HK-2 (cell line): Measurements from ENCODE around the gene FBXO41.

Experiments
- DNase-seq: peaks from one replicate; pipeline ENCODE4 v3.0.0-alpha.2; 2018; ENCODE audit not compliant: unreplicated experiment

Gene FBXO41

DNA sequence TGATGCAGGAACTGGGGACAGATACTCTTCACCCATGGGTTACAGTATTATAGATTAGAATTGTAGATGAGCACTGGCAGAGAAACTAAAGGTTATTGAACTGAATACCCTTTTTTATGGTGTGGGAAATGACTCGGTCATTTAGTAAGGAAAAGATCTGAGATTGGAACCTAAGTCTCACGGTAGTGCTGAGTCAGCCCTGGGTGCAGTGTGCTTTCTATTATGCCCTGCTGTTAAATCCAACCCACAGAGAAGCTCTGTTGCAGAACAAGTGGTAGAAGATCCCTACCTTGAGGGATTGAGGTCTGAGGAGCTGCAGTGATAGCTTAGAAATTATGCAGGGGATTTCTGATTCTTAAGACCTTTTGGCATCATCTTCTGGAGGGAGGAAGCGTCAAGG lies 37.4 kb downstream of the FBXO41 start:
- DNase-seq = no peak

DNA sequence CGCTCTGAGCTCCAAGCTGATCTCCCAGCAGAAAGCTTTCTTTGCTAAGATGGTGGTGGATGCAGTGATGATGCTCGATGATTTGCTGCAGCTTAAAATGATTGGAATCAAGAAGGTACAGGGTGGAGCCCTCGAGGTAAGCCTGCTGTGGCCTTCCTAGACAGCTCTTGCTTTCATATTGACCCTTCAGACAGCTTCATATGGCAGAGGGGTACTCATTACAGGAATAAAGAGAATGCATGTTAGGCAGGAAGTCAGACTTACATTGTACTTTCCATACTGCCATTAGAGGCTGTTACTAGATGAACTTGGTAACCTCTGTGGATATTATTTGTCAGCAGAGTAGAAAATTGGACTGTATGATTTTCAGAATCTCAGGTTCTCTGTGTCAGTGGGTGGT lies 39.7 kb downstream of the FBXO41 start:
- no peak for DNase-seq

DNA sequence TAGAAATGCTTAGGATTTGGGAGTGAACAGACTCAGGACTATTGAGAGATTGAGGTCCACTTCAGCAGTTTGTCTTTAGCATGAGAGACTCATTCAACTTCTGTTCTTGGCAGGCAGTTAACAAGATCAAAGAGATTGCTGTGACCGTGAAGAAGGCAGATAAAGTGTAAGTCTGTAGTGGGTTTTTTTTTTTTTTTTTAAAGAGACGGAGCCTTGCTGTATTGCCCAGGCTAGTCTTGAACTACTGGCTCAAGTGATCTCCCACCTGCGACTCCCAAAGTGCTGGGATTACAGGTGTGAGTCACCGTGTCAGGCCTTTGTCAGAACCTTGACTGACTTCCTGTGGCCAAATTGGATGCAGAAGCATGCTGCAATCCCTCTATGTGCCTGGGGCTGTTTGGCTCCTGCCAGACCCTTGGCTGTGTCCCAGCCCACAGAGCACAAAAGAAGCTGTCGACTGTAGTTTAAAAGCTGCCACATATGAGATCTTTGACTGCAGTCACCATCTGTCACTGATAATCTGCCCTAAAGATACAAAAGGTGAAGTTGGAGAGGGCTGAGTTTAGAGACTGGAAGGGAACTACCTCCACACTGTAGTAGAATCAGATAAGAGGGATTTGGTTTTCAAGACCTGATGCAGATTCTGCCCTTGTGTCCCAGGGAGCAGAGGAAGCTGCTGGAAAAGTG lies 40.3 kb downstream of the FBXO41 start:
- DNase-seq = no peak

DNA sequence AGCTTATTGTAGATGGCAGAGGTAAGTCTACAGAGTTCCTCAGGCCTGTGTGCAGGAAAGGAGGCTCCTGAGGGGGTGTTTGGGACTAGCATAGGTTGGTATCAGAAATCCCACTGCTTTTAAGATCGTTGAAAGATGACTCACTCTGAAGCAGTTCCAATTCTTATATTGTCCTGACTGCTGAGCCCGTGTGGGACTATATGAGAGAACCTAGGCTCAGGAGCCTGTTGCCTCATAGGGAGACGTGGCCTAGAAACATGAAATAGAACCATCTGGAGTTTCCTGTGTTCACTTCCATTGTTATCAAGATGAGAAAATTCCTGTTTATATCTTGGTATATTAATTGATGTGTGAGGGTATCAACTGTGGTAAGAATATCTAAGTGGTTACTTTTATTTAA lies 44.5 kb downstream of the FBXO41 start:
- no peak for DNase-seq

DNA sequence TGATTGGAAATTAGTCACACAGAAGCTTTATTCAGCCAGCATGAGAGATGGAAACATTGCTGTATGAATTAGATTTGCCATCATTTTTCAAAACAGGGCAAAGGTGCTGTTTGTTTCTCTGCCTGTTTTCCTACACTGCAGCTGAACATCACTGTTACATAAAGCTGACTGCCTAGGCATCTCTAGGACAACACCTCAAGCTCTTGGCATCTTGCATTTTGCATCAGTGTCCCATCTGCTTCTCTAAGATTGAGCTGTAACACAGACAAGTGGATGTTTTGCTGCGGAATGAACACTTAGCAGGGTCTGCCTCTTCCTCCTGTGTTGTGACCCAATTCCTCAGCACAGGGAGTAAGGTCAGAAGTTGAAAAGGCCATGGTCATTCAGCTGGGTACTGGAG lies 45.3 kb downstream of the FBXO41 start:
- no peak for DNase-seq

DNA sequence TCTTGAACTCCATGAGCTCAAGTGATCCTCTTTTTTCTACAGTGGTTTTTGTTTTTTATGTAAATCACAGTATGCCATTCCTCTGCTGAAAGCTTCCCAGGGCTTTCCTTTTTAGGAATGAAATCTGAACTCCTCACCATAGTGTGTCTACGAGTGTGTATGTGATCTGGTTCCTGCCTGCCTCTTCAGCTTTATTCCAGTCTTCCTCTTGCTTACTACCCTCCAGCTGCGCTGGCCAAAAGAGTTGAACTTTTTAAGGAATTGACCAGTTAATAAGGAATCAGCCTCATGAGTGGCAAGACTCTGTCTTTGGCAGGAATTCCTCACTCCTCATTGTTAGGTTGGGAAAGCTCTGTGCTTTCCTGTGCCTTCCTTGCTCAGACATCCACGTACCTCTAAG lies 46.1 kb downstream of the FBXO41 start:
- DNase-seq = no peak

DNA sequence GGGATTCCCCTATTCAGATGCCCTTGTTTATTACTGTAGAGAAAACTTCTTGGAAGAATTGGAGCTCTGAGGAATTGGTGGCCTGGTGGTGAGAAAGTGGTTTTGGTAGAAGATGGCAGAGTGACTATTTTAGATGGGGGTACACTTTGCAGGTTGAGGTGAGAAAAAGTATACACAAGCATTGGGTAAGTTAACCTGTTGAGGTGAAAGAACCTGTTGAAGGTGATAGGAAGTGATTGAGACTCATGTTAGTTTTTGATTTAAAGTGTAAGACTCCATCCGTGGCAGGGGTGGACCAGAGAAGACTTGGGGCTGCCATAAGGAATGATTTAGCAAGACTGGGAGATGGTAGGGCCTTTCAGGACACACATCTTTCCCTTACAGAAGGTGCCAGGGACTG lies 47.1 kb downstream of the FBXO41 start:
- no peak for DNase-seq

DNA sequence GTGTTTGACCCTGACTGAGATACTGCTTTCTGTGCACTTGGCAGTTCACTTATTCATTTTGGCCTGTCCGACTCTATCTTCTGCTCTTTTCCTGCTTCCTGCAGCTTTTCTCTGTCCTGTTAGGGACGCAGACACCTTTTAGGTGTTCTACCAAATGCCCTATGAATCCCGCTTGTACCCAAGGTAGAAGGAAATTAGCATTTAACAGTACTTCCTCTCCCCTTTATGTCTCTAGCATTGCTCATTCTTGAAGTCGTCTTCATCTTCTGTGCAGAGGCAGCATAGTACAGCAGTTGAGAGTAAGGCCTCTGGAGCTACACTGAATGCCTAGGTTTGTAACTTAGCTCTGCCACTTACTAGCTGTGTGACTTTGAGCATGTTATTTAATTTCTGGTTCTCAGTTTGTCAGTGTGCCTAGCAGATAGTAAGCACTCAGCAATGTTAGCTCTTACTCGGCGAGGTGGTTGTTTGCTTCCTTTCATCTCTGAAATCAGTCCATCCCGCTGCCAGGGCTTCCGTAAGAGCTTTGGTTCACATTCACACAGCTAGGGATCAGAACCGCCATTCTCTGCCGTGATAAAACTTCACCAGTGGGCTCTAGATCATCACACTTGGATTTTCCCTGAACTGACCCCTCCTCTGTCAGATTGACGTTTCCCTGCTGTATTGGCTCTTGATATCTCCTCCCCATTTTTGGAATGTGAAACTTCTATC lies 48.8 kb downstream of the FBXO41 start:
- DNase-seq = no peak

DNA sequence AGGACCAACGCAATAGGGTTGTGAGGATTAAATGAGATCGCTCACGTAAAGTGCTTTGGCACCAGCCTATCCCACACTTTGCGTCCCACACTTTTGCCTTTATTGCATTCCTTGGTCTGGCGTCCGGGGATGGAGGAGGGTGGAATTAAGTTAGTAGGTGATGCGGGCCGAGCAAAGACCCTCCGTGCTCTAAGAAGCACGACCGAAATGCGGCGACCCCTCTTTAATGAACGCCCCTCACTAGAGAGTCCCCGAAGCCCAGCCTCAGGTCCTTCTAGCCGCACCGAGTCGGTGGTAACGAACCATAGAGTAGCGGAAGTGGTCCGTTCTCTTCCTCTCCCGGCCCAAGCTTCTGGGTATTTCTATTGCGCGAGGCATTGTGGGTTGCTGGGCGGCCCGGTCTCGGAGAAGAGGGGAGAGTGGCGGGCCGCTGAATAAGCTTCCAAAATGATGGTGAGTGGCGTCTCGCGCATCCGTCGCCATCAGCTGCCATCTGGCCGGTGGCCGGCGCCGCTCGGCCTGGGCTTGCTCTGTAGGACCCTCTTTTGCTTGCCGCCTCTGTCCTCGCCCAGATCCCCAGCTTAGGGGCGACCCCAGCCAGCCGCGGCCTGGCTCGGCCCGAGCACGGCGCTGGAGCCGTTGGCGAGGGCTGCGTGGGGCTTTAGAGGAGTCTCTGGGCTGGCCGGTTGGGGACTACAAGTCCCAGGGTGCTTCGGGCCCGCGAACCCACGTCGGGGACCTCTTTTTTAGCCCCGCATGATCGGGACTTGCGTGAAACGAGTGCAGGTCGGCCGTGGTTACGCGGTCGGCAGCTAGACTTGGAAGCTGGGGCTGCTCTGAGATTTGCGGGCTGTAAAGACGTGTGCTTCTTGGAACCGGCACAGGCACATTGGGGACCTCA lies 50.1 kb downstream of the FBXO41 start, which contains the start of gene CCT7:
TSS of gene CCT7 (plus strand) at position 377 of the 901 bp plus-strand sequence. CDS start at position 448, 71 bp downstream.
- DNase-seq = peak; percentile 83

DNA sequence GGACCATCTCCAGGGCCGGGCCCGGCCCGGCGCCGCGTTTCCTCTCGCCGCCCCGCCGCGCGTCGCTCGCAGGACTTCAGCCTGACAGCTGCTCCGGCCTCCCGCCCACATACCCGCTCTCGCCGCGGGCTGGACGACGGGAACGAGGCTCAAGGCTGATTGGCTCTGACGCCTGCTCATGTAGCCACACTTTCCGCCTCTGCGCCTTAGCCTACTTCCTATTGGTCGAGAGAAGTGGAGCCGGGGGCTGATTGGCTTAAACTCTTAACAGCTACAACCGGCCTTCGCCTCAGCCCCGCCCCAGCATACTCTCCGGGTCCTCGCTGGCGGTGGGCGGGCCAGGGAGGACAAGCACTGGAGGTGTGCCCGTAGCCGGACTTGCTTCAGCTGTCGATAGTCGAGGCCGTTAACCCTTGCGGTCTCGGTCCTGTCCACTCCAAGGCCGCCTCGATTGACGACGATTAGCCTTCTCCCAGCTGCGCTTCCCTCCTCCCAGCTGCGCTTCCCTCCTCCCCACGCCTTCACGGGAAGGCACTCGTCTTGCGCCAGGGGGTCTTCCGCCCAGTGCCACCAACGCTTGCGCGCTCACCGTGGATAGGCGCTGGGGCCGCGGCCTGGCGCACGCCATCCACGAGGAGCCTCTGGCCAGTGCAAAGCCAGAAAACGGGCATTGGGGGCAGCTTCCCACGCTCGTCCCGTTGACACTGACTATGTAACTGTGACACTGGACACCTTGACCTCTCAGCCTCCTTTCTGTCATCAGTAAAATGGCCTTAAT lies 50.9 kb downstream of the FBXO41 start, which contains the start of gene PRADC1:
TSS of gene PRADC1 (minus strand) at position 86 of the 778 bp plus-strand sequence. CDS start at position 7, 79 bp downstream.
- DNase-seq = peak; percentile 99

DNA sequence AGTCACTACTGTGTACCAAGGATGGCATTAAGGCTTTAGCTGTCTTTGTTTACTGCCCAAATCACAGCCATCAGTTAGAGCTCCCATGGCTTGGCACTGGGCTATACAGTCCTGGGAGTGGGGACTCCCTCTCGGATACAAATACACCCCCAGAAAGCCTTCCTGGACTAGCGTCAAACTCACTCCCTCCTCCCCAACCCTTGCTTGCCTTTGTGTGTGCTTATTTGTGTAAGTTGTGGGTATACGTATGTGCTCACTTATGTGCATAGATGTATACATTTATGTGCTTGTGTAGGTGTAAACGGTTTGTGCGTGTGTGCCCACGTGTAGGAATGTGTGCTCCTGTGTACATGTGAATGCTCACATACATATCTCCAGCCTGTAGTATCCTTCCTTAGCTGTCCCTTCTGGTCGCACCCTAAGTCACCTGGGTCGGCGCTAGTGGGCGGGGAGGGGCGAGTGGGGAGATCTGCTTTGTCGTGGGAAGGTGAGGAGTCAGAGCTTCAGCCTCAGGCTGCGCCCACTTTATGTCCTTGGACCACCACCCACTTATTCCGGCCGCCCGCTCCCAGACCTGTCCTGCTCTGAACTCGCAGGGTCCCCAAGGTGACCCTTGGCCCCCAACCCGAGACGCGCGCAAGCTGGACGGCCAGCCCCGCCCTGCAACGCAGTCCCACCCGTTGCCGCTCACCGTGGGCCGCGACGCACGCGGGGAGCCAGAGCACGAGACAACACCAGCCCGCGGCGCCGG lies 51.7 kb downstream of the FBXO41 start:
- peak; percentile 24 for DNase-seq

DNA sequence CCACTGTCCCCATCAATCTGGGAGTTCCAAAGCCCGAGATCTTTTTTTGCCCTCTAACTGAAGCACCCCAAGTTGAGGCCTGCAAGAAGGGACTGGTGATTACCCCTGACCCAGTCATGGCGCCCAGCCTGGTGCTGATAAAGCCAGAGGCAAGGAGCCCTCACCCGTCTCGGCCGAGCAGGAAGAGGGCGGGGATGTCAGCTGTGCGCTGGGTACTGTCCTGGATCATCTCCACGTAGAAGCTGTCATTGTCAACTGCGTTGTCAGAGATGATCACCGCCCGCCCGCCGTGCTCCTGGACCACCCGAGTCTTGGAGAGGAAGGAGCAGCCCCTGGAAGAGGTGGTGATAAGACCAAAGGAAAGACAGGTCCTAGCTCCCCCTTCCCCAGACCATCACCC lies 55.6 kb downstream of the FBXO41 start:
- no peak for DNase-seq

DNA sequence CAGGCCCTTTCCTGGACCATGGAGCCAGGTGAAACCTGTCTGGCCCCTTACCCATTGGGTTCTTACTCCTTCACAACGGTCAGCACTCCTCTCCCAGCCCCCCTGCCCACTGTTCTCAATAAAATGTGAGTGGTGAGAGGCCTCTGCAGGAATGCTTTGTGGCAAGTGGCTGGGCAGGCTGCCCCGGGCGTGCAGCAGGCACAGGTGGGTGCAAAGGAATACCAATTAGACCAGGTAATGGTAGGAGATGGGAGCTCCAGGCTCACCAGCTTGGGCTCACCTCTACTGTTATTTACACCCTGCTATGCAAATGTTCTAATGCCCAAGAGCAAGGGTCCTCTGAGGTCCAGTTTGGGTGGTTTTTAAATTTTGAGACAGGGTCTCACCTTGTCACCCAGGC lies 57.2 kb downstream of the FBXO41 start:
- no peak for DNase-seq

DNA sequence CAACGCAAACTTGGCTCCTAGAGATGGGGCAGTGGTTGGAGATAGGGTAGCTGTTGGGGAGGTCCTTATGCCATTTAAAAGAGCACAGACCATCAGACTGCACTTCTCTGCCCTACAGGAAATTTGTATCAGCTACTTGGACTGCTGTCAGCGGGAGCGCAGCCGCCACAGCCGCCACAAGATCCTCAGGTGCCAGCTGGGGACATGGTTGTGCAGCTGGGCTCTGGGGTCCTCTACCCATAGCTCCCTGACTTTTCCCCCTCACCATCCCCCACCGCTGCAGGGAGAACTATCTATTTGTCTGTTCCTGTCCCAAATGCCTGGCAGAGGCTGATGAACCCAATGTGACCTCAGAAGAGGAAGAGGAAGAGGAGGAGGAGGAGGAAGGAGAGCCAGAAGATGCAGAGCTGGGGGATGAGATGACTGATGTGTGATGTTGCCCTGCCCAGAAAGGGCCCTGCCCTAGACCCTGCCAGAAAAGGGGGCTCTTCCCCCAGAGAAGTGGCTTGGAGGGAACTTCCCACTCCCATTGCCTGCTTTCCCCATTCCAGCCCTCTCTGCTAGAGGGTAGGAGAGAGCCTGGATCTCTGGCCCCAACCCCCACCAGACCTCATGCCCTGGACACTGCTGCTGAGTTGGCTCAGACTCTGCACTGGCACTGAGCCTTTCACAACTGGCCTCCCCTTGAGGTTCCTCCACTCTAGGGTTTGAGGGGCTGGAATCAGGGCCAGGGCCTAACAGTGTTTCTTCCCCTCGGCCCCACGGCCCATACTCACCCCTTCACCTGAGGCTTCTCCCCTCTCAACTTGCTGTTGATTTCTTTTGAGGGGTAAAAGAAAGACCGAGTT lies 58.5 kb downstream of the FBXO41 start:
- DNase-seq = no peak

DNA sequence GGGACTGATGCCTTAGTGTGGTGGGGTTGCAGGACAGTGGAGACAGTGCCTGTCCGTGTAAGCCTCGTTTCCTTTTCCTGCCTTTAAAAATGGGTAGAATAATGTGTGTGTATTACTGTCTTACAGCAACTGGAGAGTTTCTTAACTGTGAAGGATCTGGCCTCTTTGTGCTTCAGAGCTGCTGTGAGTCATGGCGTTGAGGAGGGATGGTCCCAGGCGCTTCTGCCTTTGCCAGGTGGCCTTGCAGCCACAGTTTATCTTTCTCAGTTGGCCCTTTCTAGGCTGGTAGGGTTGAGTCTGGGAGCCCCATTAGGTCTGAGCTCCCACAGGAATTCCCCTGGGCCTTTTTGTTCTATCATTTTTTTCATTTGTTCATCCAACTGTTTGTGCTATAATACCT lies 60.5 kb downstream of the FBXO41 start:
- DNase-seq = no peak

DNA sequence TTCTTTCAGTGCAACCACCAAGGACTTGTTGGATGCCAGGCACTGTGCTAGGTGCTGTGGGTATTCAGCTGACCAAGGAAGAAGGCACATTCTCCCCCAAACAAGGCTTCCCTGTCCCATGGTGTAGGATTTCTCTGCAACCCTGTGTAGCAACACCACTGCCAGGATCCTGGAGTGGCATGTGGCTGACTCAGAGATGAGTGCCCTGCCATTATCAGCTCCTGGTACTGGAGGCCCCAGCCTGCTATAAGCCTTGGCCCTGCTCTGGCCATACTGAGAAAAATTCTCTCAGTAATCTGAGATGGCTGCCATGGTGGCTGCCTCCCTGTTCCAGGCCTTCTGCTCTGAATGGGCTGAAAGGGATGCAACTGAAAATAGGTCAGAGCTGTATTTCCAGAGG lies 66.0 kb downstream of the FBXO41 start:
- no peak for DNase-seq

DNA sequence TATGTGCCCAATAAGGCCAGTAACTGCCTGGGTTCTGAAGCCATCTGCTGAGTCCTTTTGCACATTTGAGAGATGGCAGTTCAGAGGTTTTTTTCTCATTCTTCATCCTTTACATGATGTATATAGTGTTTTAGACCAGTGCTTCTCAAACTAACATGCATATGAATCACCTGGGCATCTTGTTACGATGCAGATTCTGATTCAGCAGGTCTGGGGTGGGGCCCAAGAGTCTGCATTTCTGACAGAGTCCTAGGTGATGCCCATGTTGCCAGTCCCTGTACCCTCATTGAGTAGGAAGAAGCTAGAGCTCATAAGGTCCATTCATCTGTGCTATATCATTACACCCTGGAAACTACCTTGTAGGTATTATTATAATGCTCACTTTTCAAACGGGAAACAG lies 66.5 kb downstream of the FBXO41 start:
- no peak for DNase-seq

DNA sequence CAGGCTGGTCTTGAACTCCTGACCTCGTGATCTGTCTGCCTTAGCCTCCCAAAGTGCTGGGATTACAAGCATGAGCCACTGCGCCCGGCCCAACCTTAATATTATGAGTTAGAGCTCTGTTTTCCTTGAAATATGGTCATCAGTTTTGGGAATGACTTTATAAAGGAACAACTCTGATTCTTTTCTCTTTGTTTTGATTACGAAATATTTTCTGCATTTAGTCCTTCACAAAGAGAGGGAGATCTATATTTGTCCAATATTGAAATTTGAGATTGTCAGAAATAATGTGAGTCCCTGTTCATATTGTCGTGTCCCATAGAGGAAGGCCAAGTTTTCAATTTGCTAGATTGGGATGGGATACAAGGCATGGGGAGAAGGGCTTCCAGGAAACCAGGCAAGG lies 67.1 kb downstream of the FBXO41 start:
- no peak for DNase-seq

DNA sequence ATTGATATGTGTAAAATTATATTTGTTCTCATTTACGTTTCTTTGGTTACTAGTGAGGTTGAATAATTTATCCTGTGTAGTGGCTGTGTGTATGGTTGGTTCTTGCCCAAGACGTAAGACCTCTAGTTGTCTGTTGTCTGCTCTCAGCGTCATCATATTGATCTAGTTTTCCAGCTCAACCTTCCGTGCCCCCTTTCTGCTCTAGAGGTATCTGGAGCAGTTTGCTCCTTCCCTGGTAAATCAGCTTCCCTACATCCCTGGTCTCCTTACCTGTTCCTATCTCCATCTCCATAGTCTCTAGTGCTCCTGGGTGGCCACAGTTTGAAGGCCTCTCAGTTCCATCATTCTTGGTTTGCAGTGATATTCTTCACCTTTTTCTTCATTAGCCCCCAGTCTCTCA lies 69.0 kb downstream of the FBXO41 start:
- DNase-seq = no peak
